Stimulated activated CD4-positive, alpha-beta T cell treated with anti-CD3 and anti-CD28 coated beads, TNF-alpha, amount 100 ng/mL, for 4 hours (primary cell): ENCODE data around the gene PPAT.
"Not testable (repeated sequence)": the region's sequence is repeated elsewhere in the genome, so short reads cannot be mapped to it uniquely, and the experiment has no call there.

ENCODE experiments used
- DNase-seq, 3 experiments: peaks; one replicate each; pipeline ENCODE4 v3.0.0-alpha.2; 2020; ENCODE audit warnings: low read depth in 3 of 3

The PPAT gene

DNA sequence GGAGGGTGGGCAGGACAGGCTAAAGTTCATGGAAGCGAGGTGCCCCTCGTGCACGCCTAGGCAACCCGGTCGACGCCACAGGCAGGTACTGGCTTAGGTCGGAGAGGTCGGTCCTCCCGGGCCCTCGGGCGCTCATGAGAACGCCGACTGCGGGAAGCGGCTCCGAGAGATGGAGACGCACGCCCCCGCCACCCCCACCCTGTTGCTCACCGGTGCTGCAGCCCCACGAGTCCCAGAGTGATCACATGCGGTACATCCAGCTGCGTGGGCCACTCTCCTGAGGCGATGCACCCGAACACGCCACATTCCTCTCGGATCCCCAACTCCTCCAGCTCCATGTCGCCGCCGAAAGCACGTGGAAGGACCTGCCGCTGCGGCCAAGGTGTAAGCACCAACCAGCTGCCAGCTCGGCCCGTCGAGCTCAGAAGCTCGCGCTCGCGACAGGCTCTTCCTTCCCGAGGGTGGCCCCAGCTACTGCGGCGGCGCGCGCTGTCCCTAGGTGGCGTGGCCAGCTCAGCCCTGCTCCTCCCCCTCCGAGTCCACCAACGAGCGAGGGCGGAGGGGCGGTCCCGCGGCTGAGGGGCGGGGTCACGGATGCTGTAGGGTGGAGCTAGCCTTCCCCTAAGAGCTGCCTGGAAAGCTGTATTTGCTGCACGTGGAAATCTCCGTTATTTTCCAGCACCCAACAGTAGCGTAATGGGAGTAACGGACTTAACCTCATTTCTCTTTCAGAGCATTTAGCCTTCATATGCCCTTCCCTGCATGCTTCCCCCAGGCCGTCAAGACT lies at the start of gene PPAT:
Gene PPAT, minus strand, starts transcription at position 476 of the 787 bp plus-strand sequence. Its CDS starts 138 bp downstream, at position 338.
- DNase-seq, result peak; percentile 97 to 98 (median 97)

DNA sequence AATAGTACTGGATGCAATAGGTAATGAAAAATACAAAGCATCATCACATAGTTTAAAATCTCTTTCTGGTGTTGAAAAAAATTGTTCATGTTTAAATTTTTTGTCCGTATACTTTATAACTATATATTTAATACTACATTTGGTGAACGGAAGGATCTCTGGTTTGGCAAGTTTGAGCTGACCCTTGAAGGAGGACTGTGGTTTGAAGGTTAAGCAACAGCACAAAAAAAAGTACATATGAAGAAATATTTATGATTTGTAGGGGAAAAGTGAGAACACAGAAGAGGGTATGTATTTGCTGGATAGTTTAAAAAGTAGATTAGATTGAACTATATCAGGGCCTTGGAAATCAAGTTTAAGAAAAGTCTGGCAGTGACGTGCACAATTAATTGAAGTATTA lies 45.3 kb upstream of the PPAT start:
- no peak for DNase-seq

DNA sequence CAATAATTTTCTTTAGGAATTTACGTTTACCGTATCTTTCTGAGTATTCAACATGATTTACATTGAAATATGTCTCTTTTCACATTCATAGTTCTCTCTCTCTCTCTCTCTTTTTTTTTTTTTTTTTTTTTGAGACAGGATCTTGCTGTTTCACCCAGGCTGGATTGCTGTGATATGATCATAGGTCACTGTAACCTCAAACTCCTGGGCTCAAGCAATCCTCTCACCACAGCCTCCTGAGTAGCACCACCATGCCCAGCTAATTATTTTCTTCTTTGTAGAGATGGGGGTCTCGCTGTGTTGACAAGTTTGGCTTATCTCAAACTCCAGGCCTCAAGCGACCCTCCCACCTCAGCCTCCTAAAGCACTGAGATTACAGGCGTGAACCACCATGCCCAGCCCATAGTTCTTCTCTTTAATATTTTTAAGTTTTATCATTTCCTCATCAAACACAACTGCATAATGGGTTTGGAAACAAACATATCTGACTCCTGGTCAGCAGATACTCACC lies 41.8 kb upstream of the PPAT start:
- no peak for DNase-seq

DNA sequence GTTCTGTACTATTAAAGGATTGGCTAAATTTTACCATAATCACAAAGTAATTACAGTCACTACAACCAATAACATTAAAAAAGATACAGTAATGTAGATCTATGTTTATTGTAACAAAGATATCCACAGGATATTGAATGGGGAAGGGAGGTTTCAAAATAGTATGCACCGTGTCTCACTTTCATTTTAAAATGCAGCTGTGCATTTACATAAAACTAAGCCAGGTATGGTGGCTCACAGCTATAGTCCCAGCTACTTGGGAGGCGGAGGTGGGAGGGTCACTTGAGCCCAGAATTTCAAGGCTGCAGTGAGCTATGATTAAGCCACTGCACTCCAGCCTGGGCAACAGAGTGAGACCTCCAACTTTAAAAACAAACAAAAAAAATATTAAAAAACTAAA lies 40.5 kb upstream of the PPAT start:
- no peak for DNase-seq

DNA sequence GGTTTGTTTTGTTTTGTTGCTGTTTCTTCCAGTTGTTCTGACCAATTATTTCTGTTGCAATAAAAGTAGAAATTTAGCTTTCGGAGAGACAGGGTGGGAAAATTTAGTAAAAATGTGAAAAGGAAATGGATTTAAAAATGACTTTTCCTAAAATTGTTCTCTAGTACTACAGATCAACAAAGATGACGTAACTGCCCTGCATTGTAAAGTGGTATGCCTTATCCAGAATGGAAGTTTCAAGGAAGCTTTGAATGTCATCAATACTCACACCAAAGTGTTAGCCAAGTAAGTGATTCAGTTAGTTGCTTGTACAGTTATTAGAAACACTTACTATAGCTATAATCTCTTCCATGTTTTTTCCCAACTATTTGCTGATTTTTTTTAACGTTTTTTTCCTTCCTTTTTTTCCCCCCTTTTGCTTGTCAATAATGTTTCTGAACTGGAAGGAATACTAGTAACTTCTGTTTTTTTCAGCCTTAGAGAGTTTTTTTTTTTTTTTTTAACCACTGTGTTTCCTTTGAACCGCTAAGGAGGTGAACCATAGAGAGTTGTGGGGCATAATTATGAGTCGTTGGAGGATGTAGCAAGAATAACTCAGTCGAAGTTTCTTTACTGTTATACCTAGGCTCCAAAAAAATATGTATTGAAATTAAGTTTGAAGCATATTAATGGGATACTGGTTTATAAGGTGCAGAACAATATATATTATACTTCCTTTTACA lies 34.2 kb upstream of the PPAT start:
- no peak for DNase-seq

DNA sequence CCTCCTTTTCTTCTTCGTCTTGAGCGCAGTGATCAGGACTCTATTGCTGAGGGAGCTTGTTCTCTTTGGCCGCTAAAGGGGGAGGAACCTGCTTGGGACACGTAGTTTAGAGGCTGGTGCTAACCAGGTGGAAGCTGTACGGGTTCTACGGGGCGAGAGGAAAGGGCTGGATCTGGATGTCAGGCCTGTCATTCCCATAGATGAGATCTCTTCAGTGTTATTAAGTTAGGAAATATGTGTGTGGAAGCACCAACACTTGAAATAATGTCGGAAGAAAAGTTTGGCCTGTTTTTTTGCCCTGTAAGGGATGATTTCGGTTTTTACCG lies 32.6 kb upstream of the PPAT start:
- peak in 1 of 3 experiments; percentile 9 for DNase-seq

GRCh38 chr4:56467284-56468096 lies 32.1 kb upstream of the PPAT start, which contains the start of gene SRP72:
Gene SRP72, plus strand, starts transcription at chr4:56467617. Its CDS starts 19 bp downstream, at chr4:56467636.
- peak; percentile 71 to 80 (median 78) for DNase-seq

DNA sequence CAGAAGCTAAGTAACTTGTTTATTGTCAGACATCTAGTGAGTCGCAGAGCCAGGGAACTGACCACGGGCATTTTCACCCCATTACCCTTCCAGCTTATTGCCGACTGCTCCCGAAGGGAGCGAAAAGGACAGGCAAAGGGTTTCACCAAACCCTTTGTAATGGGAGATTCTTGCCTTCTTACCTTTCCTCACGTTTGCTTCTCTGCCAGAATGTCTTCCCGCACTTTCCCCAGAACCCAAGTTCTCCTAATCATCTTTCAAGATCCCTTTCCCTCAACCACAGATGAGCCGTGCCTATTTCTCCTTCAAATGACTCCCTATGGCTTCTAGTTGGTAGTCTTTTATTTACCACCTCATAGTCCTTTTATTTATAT lies 31.5 kb upstream of the PPAT start:
- DNase-seq, result no peak

DNA sequence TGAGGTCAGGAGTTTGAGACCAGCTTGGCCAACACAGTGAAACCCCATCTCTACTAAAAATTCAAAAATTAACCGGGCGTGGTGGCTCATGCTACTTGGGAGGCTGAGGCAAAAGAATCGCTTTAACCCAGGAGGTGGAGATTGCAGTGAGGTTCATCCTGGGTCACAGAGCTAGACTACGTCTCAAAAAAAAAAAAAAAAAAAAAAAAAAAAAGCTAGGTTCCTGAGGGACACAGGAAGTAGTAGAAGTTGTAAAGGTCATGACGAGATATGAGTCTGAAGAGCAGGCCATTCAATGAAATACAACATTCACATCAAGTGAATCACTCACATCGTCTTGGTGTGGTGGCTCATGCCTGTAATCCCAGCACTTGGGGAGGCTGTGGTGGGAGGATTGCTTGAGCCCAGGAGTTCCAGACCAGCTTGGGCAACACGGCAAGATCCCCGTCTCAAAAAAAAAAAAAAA lies 30.9 kb upstream of the PPAT start:
- DNase-seq, result not testable (repeated sequence)

- DNase-seq, result no peak
Observed at GRCh38 chr4:56465599-56466295, 30.3 kb upstream of the PPAT start.

DNA sequence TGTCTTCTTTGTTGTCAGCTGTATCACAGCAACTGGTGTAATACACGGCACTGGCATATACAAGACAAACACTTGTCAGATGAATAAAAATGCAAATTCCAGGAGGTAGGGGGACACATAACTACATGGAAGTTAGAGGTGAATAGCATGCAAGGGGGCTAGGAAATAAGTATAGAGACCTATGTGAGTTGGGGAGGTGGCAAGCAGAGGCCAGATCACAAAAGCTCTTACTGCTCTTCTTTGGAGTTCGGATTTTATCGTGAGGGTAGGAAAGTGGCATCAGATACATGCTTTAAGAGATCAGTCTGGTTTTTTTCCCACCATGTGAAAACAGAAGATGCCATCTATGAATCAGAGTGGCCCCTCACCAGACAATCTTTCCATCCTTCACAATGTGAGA lies 29.2 kb upstream of the PPAT start:
- DNase-seq, result no peak

GRCh38 chr4:56463711-56464110 lies 28.3 kb upstream of the PPAT start:
- DNase-seq, result no peak

GRCh38 chr4:56462157-56462556 lies 26.7 kb upstream of the PPAT start:
- DNase-seq, result no peak

DNA sequence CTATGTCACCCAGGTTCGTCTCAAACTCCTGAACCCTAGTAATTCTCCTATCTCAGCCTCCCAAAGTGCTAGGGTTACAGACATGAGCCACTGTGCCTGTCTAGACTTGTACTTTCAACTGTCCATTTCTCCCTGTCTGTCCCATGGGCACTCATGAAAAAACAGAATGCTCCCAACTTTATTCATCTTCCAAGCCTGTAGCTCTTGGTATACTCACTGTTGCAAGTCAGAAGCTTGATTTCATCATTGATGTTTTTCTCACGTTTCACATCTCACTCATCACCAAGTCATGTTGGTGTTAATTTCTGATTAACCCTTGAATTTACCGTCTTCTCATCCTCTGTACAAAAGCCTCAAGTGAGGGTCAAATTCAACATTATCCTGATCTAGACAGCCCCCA lies 24.7 kb upstream of the PPAT start:
- no peak for DNase-seq

- no peak for DNase-seq
Observed at GRCh38 chr4:56450342-56450741, 14.9 kb upstream of the PPAT start.

- DNase-seq, result not testable (repeated sequence)
Observed at GRCh38 chr4:56449475-56449874, 14.1 kb upstream of the PPAT start.

DNA sequence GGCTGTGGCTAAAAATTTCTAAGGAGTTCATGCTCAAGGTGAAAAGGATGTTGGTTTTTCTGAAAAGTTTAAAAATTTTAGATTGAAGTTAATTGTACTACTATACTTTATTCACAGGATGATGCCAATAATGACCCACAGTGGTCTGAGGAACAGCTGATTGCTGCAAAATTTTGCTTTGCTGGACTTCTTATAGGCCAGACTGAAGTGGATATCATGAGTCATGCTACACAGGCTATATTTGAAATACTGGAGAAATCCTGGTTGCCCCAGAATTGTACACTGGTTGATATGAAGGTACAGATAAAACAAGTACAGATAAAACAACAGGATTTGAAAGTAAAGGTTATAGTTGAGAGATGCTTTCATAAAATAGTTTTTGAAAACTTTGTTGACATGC lies 12.9 kb upstream of the PPAT start:
- no peak for DNase-seq

GRCh38 chr4:56445699-56446098 lies 10.3 kb upstream of the PPAT start:
- no peak for DNase-seq

GRCh38 chr4:56444719-56445118 lies 9.3 kb upstream of the PPAT start:
- DNase-seq, result no peak

GRCh38 chr4:56440983-56441382 lies 5.6 kb upstream of the PPAT start:
- no peak for DNase-seq

GRCh38 chr4:56438766-56439165 lies 3.4 kb upstream of the PPAT start:
- no peak for DNase-seq
